Hepatocyte (in vitro differentiated cells): ENCODE data around the gene TSPAN10. TPM values are rescaled to one million over a fixed set of nuclear protein-coding genes. Genes with fewer than 3 reads are reported as not detected.

Experiments
- DNase-seq: peaks from one replicate; pipeline ENCODE4 v3.0.0-alpha.2; 2016; ENCODE audit warnings: low spot score
- H2AFZ ChIP-seq: fragments of 200-600 bp; sonication (generic); 2 replicates; pipeline ENCODE4 v1.6.0; 2016; ENCODE audit warnings: antibody characterized with exemption, mild to moderate bottlenecking
- H3K27ac ChIP-seq: fragments of 200-600 bp; sonication (generic); 2 replicates; pipeline ENCODE4 v1.5.1; 2016; ENCODE audit warnings: mild to moderate bottlenecking
- H3K27me3 ChIP-seq: fragments of 200-600 bp; sonication (generic); 2 replicates; pipeline ENCODE4 v1.6.1; 2016
- H3K36me3 ChIP-seq: fragments of 200-600 bp; sonication (generic); replicated peaks from 2 replicates; pipeline ENCODE4 v1.5.1; 2016; ENCODE audit warnings: low read depth; ENCODE audit not compliant: insufficient read depth
- H3K4me1 ChIP-seq: fragments of 200-600 bp; sonication (generic); 2 replicates; pipeline ENCODE4 v1.5.1; 2016; ENCODE audit warnings: mild to moderate bottlenecking, moderate library complexity; ENCODE audit not compliant: insufficient read depth
- H3K4me2 ChIP-seq: fragments of 200-600 bp; sonication (generic); 2 replicates; pipeline ENCODE4 v1.6.0; 2016
- H3K4me3 ChIP-seq: fragments of 200-600 bp; sonication (generic); 2 replicates; pipeline ENCODE4 v1.5.1; 2016; ENCODE audit warnings: mild to moderate bottlenecking
- H3K79me2 ChIP-seq: fragments of 200-600 bp; sonication (generic); 2 replicates; pipeline ENCODE4 v1.6.0; 2017; ENCODE audit warnings: mild to moderate bottlenecking
- H3K9me2 ChIP-seq: fragments of 200-600 bp; sonication (generic); replicated peaks from 2 replicates; pipeline ENCODE4 v1.6.0; 2017; ENCODE audit warnings: mild to moderate bottlenecking; ENCODE audit not compliant: insufficient read depth
- H3K9me3 ChIP-seq: fragments of 200-600 bp; sonication (generic); 2 replicates; pipeline ENCODE4 v1.5.1; 2016; ENCODE audit warnings: low read depth, mild to moderate bottlenecking
- H4K20me1 ChIP-seq: fragments of 200-600 bp; sonication (generic); 2 replicates; pipeline ENCODE4 v1.6.0; 2016; ENCODE audit warnings: mild to moderate bottlenecking; ENCODE audit not compliant: insufficient read depth, poor library complexity, severe bottlenecking
- EZH2 ChIP-seq: fragments of 200-600 bp; sonication (generic); IDR thresholded peaks from 2 replicates; pipeline ENCODE4 v1.6.1; 2016; ENCODE audit warnings: antibody characterized with exemption, mild to moderate bottlenecking, borderline replicate concordance
- EZH2phosphoT487 ChIP-seq: fragments of 200-600 bp; sonication (generic); IDR thresholded peaks from one replicate; pipeline ENCODE4 v1.6.1; 2018; ENCODE audit warnings: antibody characterized with exemption, mild to moderate bottlenecking, low read depth, moderate library complexity; ENCODE audit not compliant: unreplicated experiment, severe bottlenecking
- WGBS: methylation state at CpG from one replicate; pipeline ENCODE4 v1.1.6; 2016; ENCODE audit warnings: low lambda C conversion rate; ENCODE audit errors: missing lambda C conversion rate; 5-methylcytosine and 5-hydroxymethylcytosine counted together
- polyA plus RNA-seq: library from polyadenylated mRNA; unstranded; fragments of >200 nt; fragmentation: Nextera tagmentation; extraction: Ambion mirVana; gene quantifications from 2 replicates; pipeline ENCODE4 v1.2.1, GENCODE V29; 2016
- total RNA-seq: library from RNA; depleted of rRNA; stranded (reverse); fragments of >200 nt; gene quantifications from 2 replicates; pipeline ENCODE4 v1.2.3, GENCODE V29; 2014
- TF ChIP-seq, protein P1 (sequence below): fragments of 200-600 bp; sonication (generic); IDR thresholded peaks from 2 replicates; pipeline ENCODE4 v1.5.1; 2016; ENCODE audit warnings: antibody characterized with exemption, mild to moderate bottlenecking; ENCODE audit not compliant: poor library complexity

The TSPAN10 gene
- total and polyA plus RNA-seq, 2 experiments from 2014 or later = 1.4 to 15.2 TPM

DNA sequence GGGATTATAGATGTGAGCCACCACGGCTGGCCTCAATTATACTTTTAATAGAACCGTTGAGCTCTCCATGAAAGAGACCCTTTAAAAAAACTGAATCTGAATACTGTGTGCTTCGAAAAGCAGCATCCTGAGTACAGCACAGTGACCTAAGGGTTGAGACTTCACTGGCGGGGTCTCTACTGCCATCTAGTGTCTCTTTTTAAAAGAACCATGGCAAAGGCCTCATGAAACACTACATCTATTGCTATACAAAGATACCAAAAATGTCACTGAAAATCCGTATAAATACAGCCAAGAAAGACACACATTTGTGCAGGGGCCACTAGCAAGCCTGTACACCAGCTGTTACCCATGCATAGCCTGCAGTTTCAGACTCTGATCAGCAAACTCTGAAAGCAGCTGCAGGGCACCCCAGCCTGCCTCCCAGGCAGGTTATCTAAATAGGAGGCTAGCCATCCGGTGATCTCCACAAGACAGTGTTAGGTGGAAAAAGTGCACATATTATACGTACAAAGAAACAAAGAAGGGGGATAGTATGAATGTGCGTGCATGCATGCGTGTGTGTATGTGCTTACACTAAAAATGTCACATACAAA is 35.4 kb upstream of the TSPAN10 start:
- Histone ChIP-seq H3K36me3 (no peaks in the 10 kb centered on the region), H3K27ac (no peak overlapping the region), H3K79me2 (peaks cover 11% of the 10 kb centered on the region), H2AFZ (no peak overlapping the region), H3K9me2 (no peaks in the 10 kb centered on the region), H3K4me1 (no peaks in the 10 kb centered on the region), H4K20me1 (peaks cover 10% of the 10 kb centered on the region), H3K27me3 (no peaks in the 10 kb centered on the region), H3K4me2 (no peak overlapping the region), H3K4me3 (no peak overlapping the region), H3K9me3 (no peaks in the 10 kb centered on the region)
- 48% methylated on average over 9 of the region's 9 CpGs for WGBS
- peak; percentile 80 for DNase-seq
- TF ChIP-seq EZH2phosphoT487 (no peak), EZH2 (no peak)
- TF ChIP-seq, protein P1, sequence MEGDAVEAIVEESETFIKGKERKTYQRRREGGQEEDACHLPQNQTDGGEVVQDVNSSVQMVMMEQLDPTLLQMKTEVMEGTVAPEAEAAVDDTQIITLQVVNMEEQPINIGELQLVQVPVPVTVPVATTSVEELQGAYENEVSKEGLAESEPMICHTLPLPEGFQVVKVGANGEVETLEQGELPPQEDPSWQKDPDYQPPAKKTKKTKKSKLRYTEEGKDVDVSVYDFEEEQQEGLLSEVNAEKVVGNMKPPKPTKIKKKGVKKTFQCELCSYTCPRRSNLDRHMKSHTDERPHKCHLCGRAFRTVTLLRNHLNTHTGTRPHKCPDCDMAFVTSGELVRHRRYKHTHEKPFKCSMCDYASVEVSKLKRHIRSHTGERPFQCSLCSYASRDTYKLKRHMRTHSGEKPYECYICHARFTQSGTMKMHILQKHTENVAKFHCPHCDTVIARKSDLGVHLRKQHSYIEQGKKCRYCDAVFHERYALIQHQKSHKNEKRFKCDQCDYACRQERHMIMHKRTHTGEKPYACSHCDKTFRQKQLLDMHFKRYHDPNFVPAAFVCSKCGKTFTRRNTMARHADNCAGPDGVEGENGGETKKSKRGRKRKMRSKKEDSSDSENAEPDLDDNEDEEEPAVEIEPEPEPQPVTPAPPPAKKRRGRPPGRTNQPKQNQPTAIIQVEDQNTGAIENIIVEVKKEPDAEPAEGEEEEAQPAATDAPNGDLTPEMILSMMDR = peak; percentile 78

GRCh38 chr17:81603846-81604610 is 33.0 kb upstream of the TSPAN10 start:
- WGBS = 89% methylated on average over 11 of the region's 11 CpGs
- TF ChIP-seq EZH2 = no peak
- TF ChIP-seq, protein P1 = no peak
- TF ChIP-seq EZH2phosphoT487 = no peak
- no peak overlapping the region for H3K4me2 ChIP-seq
- H2AFZ ChIP-seq = no peak overlapping the region
- peaks cover 13% of the 10 kb centered on the region for H3K79me2 ChIP-seq
- H3K36me3 ChIP-seq = no peaks in the 10 kb centered on the region
- no peak overlapping the region for H3K4me3 ChIP-seq
- no peaks in the 10 kb centered on the region for H3K27me3 ChIP-seq
- DNase-seq = no peak
- no peak overlapping the region for H3K27ac ChIP-seq
- no peaks in the 10 kb centered on the region for H3K4me1 ChIP-seq
- no peaks in the 10 kb centered on the region for H3K9me2 ChIP-seq
- H4K20me1 ChIP-seq = peaks cover 10% of the 10 kb centered on the region
- H3K9me3 ChIP-seq = no peaks in the 10 kb centered on the region

DNA sequence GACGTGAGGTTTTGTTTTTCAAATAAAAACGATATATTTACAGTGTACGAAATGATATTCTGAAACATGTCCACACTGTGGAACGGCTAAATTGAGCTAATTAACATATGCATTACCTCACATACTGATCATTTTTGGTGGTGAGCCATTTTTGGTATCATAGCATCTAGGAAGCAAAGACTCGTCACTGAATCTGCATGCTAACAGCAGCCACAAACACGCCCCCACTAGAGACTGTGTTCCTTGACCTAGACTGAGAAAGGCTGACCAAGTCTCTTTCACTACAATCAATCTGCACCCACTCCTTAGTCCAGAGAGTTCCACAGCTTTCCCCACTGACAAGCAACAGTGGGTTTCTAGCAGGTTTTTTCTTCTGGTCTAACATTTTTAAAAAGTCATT is 29.6 kb upstream of the TSPAN10 start:
- Histone ChIP-seq H3K4me1 (no peaks in the 10 kb centered on the region), H3K9me3 (no peaks in the 10 kb centered on the region), H3K79me2 (peaks cover 9% of the 10 kb centered on the region), H4K20me1 (no peaks in the 10 kb centered on the region), H3K4me3 (no peak overlapping the region), H3K4me2 (no peak overlapping the region), H2AFZ (no peak overlapping the region), H3K9me2 (no peaks in the 10 kb centered on the region), H3K27me3 (no peaks in the 10 kb centered on the region), H3K36me3 (no peaks in the 10 kb centered on the region), H3K27ac (no peak overlapping the region)
- DNase-seq = no peak
- 95% methylated on average over 6 of the region's 6 CpGs for WGBS
- TF ChIP-seq EZH2phosphoT487 = no peak
- no peak for TF ChIP-seq EZH2
- TF ChIP-seq, protein P1 = no peak
